HUES64 (cell line): ENCODE data around the gene TNK2.
"Not testable (repeated sequence)": the region's sequence is repeated elsewhere in the genome, so short reads cannot be mapped to it uniquely, and the experiment has no call there.

ENCODE experiments used
- H3K27ac ChIP-seq: 2 replicates; pipeline ENCODE4 v1.7.0; 2013; ENCODE audit warnings: low read depth, low read length, inconsistent platforms
- H3K27me3 ChIP-seq: 2 replicates; pipeline ENCODE4 v1.6.1; 2013; ENCODE audit warnings: mild to moderate bottlenecking, low read length; ENCODE audit not compliant: insufficient read depth
- H3K36me3 ChIP-seq: 2 replicates; pipeline ENCODE4 v1.6.1; 2013; ENCODE audit warnings: mild to moderate bottlenecking, low read length; ENCODE audit not compliant: insufficient read depth
- H3K4me1 ChIP-seq: 2 replicates; pipeline ENCODE4 v1.6.1; 2013; ENCODE audit warnings: mild to moderate bottlenecking, low read length, moderate library complexity; ENCODE audit not compliant: insufficient read depth
- H3K4me3 ChIP-seq: 2 replicates; pipeline ENCODE4 v1.5.1; 2013; ENCODE audit warnings: mild to moderate bottlenecking, low read length, moderate library complexity
- H3K9ac ChIP-seq: 2 replicates; pipeline ENCODE4 v1.6.1; 2013; ENCODE audit warnings: mild to moderate bottlenecking, low read depth, low read length
- H3K9me3 ChIP-seq: 2 replicates; pipeline ENCODE4 v1.6.1; 2013; ENCODE audit warnings: low read depth, low read length; ENCODE audit not compliant: insufficient read depth
- WGBS: fragments of 150-250, 120-280 bp; methylation state at CpG from one replicate; pipeline ENCODE4 v1.1.7; 2013; ENCODE audit warnings: missing lambda C conversion rate; 5-methylcytosine and 5-hydroxymethylcytosine counted together

Gene TNK2

DNA sequence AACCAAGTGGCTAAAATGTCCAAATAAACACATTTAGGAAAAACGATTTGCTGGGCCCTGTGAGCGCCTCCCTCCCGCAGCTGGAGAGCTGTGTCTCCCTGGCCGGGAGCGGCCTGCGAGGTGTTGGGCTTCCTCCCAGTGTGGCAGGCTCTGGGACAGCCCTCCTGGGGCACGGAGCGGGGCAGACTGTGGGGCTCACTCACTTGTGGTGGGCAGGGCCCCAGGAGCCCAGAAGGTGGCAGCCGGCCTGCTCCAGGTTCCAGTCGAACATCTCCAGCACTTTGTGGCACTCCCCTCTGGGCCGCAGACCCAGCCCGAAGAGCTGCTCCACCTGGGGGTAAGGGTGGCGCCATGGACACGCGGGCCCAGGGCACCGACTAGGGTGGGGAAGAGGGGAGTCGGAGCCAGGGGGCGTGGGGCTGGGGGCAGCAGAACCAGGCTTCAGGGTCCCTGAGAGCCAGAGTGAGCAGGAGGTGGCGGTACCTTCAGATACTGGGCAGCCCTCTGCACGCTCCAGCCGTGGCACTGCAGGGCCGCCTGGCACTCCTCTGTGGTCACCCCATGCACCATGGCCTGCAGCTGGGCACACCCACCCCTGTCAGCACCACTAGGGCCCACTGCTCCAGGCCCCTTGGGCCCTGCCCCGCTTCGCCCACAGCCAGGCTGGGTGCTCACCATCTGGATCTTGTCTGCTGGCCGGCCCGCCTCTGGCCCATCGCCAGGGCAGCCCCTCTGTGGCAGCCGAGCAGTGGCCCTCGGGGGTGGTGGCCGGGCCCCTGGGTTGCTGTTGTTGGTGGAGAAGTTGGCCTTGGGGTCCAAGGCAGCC, 41.5 kb downstream of the TNK2 start:
- Histone ChIP-seq H3K4me3 (no peak overlapping the region), H3K27me3 (no peaks in the 10 kb centered on the region), H3K36me3 (peaks cover 25% of the 10 kb centered on the region), H3K4me1 (no peaks in the 10 kb centered on the region), H3K27ac (no peak overlapping the region), H3K9me3 (no peaks in the 10 kb centered on the region), H3K9ac (no peak overlapping the region)
- WGBS = 95% methylated on average over 30 of the region's 30 CpGs

GRCh38 chr3:195865752-195866151, 42.6 kb downstream of the TNK2 start:
- Histone ChIP-seq H3K4me3 (no peak overlapping the region), H3K36me3 (peaks cover 18% of the 10 kb centered on the region), H3K27ac (no peak overlapping the region), H3K9ac (no peak overlapping the region), H3K27me3 (no peaks in the 10 kb centered on the region), H3K4me1 (no peaks in the 10 kb centered on the region), H3K9me3 (no peaks in the 10 kb centered on the region)
- 95% methylated on average over 14 of the region's 15 CpGs for WGBS

DNA sequence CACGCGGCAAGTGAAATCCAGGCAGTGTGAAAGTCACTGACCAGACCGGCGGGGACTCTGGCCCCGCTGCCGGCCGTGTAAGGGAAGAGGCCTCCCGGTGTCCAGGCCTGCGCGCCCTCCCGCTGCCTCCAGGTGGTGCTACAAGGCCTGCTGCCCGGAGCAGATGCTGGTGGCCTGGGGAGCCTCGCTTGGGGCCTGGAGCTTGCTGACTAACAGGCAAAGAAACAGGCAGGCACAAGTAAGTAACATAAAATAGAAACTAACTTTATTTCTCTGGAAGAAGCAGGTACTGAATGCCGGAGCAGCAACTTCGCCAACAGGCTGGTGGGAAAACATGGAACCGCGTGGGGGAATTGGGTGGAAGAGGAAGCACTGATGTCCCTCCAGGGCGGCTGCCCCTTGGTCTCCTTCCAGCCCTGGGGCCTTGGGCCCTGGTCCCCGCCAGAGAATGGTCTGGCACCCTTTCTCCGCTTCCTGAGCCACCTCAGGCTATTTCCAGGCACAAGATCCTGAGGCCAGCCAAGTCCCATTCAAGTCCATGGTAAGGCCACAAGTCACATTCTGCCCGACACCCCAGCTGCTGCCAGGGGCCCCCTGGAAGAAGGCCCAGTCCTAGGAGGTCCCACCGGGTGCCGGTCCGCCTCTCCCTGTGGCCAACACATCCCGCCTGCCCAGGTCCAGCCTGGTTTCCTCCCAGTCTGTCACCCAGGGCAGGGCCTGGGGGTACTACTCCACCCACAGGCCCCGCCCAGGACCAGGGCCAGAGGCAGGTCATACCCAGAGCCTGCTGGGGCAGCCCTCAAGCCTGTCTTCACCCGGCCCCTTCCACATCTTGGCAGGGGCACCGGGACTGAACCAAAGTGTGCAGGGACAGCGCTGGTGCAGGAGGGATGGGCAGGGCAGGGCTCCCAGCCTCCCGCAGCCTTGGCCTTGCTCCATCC, 45.0 kb downstream of the TNK2 start:
- Histone ChIP-seq H3K4me1 (peaks cover 5% of the 10 kb centered on the region; the same call in 1 of the 2 replicates), H3K4me3 (no peak overlapping the region), H3K36me3 (peaks cover 10% of the 10 kb centered on the region), H3K27ac (no peak overlapping the region), H3K9ac (no peak overlapping the region), H3K9me3 (no peaks in the 10 kb centered on the region), H3K27me3 (no peaks in the 10 kb centered on the region)
- WGBS = 57% methylated on average over 30 of the region's 30 CpGs

DNA sequence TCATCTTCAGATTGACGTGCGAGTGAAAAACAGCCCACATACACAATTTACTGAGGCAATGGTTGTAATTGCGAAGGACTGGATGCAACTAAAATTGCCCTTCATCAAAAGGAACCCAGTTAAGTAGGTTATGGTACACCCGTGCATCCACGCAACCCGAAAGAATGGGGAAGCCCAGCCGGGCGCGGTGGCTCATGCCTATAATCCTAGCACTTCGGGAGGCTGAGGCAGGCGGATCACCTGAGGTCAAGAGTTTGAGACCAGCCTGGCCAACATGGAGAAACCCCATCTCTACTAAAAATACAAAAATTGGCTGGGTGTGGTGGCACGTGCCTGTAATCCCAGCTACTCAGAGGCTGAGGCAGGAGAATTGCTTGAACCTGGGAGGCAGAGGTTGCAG, 46.0 kb downstream of the TNK2 start:
- WGBS = 97% methylated on average over 12 of the region's 12 CpGs
- not testable (repeated sequence) for H3K4me3 ChIP-seq, H3K36me3 ChIP-seq, H3K27me3 ChIP-seq, H3K9me3 ChIP-seq, H3K9ac ChIP-seq, H3K27ac ChIP-seq, H3K4me1 ChIP-seq

DNA sequence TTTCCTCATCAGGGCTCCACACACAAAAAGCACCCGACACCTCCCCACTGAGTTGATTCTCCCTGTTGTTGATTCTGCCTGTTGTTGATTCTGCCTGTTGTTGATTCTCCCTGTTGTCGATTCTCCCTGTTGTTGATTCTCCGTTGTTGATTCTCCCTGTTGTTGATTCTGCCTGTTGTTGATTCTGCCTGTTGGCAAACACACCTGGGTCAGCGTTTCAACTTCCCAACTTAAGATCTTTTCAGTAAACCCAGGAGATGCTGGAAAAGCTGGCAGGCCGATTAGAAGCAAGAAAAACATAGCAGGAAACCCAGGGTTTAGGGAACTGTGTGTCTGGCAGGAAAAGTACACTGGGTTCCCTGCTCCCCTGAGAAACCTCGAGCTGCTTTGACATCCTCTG, 47.9 kb downstream of the TNK2 start:
- Histone ChIP-seq H3K9ac (no peak overlapping the region), H3K27me3 (no peaks in the 10 kb centered on the region), H3K36me3 (no peaks in the 10 kb centered on the region), H3K27ac (no peak overlapping the region), H3K4me1 (peaks cover 5% of the 10 kb centered on the region; the same call in 1 of the 2 replicates), H3K9me3 (no peaks in the 10 kb centered on the region), H3K4me3 (no peak overlapping the region)
- 66% methylated on average over 6 of the region's 6 CpGs for WGBS

DNA sequence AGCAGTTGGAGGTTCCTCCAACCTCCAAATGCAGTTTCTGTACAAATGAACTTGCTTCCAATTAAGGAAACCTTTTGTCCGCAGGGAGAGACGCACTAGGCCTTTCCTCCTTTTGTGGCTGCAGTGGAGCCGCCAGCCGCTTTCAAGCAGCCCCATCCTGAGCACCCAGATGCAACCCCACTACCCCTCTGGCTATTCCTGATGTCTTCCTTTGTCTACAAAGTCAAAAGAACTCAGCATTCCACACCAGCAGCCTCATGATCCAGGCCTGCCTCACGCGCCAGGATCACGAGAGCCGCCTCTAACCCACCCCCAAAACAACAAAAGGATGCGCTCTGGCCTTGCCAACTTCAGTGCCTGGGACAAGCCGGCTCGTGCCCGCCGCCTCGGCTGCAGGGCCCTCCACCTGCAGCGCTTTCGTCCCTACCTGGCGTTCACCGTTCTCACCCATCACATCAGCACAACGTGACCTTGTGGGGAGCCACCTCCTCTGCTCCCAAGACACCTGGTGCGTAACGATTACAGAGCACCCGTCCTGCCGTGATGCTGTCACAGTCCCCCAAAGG, 48.4 kb downstream of the TNK2 start:
- 72% methylated on average over 23 of the region's 23 CpGs for WGBS
- Histone ChIP-seq H3K9ac (no peak overlapping the region), H3K27me3 (no peaks in the 10 kb centered on the region), H3K4me3 (no peak overlapping the region), H3K4me1 (peaks cover 5% of the 10 kb centered on the region; the same call in 1 of the 2 replicates), H3K9me3 (no peaks in the 10 kb centered on the region), H3K27ac (0 out of 2 replicates have a peak overlapping the region, but pooled peaks have one; percentile 25), H3K36me3 (no peaks in the 10 kb centered on the region)

DNA sequence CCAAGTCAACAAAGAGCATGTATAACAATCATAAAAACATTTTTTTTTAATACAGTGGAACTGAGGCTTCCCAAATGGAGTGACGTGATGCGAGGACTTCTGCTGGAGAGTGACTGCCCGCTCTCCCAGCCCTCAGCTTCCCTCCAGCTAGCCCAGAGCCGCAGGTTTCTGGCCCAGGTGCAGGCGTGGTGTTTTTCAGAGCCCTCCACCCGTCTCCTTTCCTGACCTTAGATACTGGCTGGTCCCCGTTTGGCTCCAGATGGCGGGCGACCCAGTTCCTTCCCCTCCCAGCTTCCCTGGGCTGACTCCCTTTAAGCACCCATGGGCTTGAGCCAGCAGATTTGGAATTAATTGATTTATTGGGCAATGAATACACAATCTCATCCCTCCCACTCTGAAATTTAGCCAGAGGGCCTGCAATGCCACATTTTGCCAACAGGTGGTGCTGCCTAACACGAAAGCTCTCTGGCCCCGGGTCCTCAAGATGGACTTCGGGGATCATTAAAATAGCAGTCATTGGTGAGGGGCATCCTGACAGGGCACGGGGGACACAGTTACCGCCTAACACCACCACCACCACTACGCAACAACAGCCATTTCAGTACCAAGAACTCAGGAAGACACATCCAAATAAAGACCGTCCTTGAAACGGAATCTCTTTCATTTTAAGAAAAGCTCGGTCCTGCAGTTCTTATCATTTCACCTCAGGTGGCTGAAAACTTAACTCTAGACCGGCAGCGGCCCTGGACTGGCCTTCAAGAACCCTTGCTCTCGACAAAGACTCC, 49.1 kb downstream of the TNK2 start:
- WGBS = 36% methylated on average over 21 of the region's 21 CpGs
- peak overlapping the region; percentile 15; the same call in 1 of the 2 replicates for H3K4me3 ChIP-seq
- no peaks in the 10 kb centered on the region for H3K27me3 ChIP-seq
- H3K27ac ChIP-seq = peak overlapping the region; percentile 40; the same call in 1 of the 2 replicates
- H3K9ac ChIP-seq = 0 out of 2 replicates have a peak overlapping the region, but pooled peaks have one; percentile 20
- H3K9me3 ChIP-seq = no peaks in the 10 kb centered on the region
- peaks cover 5% of the 10 kb centered on the region for H3K4me1 ChIP-seq
- no peaks in the 10 kb centered on the region for H3K36me3 ChIP-seq

GRCh38 chr3:195856410-195857084, 51.8 kb downstream of the TNK2 start:
- Histone ChIP-seq H3K4me1 (peaks cover 9% of the 10 kb centered on the region), H3K4me3 (no peak overlapping the region), H3K27ac (no peak overlapping the region), H3K9me3 (no peaks in the 10 kb centered on the region), H3K36me3 (no peaks in the 10 kb centered on the region), H3K27me3 (no peaks in the 10 kb centered on the region), H3K9ac (no peak overlapping the region)
- 96% methylated on average over 13 of the region's 15 CpGs for WGBS

DNA sequence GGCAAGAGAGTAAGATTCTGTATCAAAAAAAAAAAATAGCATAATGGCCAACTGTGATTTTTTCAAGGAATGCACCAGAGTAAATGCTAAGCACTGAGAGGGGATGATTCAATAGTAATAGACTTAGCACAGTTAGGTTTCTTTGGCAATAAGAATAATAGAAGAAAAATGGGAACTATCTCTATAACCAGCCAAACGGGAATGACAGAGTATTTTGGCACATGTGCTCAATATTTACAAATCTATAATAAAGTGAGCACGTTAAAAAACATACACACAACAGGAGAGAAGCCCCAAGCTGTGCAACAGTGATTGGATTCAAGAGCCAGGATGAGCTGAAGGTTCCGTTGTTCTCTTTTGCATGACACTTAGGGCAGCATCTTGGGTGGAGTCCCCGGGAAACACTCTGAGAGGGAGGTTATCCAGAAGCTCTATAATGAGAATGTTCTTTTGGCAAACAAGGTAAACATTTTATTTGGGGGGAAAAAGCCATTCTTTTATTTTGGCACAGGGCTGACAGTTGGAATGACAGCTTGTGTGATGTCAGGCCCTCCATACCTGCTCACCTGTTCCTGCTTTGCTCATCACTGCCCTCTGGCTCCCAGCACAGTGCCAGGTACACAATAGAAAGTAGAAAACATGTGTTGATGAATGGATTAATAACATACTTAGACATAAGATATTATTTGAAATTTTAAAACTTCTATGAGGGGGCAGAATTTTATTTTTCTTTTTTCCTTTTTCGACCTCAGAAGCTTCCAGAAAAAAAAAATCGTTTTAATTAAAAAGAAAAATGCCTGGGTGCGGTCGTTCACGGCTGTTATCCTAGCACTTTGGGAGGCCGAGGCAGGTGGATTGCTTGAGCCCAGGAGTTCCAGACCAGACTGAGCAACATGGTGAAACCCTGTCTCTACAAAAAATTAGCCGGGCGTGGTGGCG, 52.6 kb downstream of the TNK2 start:
- Histone ChIP-seq H3K27ac (no peak overlapping the region), H3K4me3 (no peak overlapping the region), H3K36me3 (no peaks in the 10 kb centered on the region), H3K4me1 (peaks cover 9% of the 10 kb centered on the region), H3K9me3 (no peaks in the 10 kb centered on the region), H3K27me3 (0 out of 2 replicates have a peak, but pooled peaks cover 2% of the 10 kb centered on the region), H3K9ac (no peak overlapping the region)
- 83% methylated on average over 13 of the region's 13 CpGs for WGBS
